Stimulated activated CD8-positive, alpha-beta memory T cell treated with anti-CD3 and anti-CD28 coated beads, Interleukin-4, amount 100 ng/mL, for 1 hour (primary cell): ENCODE measurements around the gene PROKR2.

Source experiments
- DNase-seq, 2 donors: peaks; one replicate each; pipeline ENCODE4 v3.0.0-alpha.2; 2020; ENCODE audit warnings: low read depth in 2 of 2, low spot score in 1 of 2

The PROKR2 gene

GRCh38 chr20:5316188-5317158 is at the start of gene PROKR2:
PROKR2 (minus strand) TSS chr20:5316954; CDS start chr20:5314369, 2,585 bp downstream.
- DNase-seq = no peak

- DNase-seq = no peak
These were observed 48.3 kb upstream of the PROKR2 start for GRCh38 chr20:5364997-5365597.

GRCh38 chr20:5364136-5364821 is 47.5 kb upstream of the PROKR2 start:
- no peak for DNase-seq

DNA sequence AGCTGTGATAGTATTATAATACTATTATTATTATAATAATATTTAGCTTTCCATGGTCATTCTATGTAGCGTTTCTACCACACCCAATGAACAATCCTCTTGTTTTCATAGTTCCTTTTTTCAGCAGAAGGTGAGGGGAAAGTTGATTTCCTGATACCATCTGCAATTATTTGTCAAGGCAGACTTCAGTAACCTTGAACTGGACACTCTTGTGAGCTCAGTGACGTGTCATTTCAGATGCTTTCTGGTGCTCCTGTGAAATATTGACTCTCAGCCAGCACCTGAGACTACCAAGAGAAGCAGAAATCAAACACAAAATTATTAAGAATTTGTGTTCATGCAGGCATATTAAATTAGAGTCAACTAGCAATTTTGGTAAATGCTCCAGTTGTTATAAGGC is 46.0 kb upstream of the PROKR2 start:
- DNase-seq = no peak

- no peak for DNase-seq
These were observed 44.4 kb upstream of the PROKR2 start for GRCh38 chr20:5361176-5361575.

DNA sequence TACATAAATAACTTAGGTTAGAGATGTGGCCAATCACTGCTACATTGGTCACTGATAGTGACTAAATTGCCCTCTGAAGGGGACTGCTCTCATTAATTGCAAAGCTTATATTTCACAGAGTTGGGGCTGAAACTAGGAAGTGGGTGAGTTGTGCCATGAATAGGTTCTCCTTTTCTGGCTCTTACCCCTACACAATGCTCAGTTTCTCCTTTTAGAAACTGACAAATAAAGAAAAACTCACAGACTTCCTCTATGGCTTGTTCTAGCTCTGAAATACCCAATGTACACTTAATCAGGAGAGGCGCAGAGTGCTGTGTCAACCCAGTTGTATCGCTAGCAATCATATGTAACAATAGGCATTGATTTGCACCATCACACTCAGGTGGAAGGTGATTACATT is 41.2 kb upstream of the PROKR2 start:
- DNase-seq = no peak

GRCh38 chr20:5356941-5357340 is 40.2 kb upstream of the PROKR2 start:
- DNase-seq = no peak

GRCh38 chr20:5354901-5355300 is 38.1 kb upstream of the PROKR2 start:
- DNase-seq = no peak

- DNase-seq = no peak
These were observed 37.1 kb upstream of the PROKR2 start for GRCh38 chr20:5353624-5354496.

GRCh38 chr20:5349448-5349847 is 32.7 kb upstream of the PROKR2 start:
- DNase-seq = no peak

GRCh38 chr20:5342021-5342420 is 25.3 kb upstream of the PROKR2 start:
- DNase-seq = no peak

DNA sequence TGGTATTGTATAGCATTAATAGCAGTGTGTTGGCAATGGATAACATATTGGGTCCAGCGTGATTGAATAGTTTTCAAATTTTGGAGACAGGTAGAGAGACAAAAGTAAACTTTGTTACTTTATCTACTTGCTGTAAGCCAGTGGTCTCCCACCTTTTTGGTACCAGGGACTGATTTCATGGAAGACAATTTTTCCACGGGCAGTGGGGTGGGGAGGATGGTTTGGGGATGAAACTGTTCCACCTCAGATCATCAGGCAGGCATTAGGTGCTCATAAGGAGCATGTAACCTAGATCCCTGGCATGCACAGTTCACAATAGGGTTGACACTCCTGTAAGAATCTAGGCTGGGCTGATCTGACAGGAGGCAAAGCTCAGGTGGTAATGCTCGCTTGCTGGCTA is 14.6 kb upstream of the PROKR2 start:
- no peak for DNase-seq

- no peak for DNase-seq
These were observed 11.5 kb upstream of the PROKR2 start for GRCh38 chr20:5328268-5328667.

DNA sequence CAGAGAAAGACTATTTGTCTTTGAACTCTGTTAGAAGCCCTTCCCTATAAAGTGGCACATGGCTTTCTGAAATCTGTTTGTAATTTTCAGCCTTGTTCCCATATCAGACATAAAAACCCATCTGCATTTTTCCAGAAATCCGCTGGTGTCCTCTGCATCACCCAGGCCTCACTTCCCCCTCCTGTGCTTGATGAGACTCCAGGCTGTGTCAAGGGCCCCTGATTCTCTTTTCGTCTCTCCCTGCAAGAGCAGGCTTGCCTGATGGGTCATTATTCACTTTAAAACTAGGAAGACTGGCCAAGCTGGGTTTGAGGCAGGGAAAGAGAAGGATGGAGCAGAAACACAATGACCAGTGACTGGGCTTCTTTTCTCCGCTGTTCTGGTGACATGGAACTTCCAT is 10.6 kb upstream of the PROKR2 start:
- no peak for DNase-seq

DNA sequence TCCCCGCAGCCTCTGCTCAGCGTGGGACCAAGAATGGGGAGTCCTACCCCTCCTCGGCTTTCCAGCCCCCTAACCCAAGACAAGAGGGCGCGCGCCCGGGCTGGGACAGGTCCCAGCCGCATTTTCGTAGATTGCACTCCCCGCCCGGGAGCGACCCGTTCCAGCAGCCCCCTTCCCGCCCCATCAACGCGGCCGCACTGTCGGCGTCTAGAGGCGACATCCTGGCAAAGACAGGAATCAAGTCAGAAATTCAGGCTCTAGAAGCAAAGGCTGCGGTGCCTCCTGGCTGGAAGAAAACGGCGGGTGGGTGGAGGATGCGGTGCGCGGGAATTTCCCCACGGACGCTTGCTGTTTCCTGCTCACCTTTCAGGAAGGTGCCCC is 957 bp downstream of the PROKR2 start:
- no peak for DNase-seq

DNA sequence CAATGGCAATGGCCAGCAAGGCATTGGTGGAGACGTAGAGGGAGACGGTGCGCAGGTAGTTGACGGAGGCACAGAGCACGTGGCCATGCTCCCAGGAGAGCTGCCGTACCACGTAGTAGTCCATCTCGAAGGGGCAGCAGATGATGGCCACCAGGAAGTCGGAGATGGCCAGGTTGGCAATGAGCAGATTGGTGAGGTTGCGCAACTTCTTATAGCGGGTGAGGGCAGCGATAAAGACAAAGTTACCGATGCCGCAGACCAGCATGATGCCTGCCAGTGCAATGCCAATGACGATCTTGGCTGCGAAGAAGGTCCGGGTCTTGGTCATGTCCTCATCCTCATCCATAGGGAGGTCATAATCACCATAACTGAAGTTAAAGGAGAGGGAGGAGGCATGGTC is 2.8 kb downstream of the PROKR2 start:
- DNase-seq = no peak

- no peak for DNase-seq
These were observed 4.2 kb downstream of the PROKR2 start for GRCh38 chr20:5312518-5312917.

- no peak for DNase-seq
These were observed 6.8 kb downstream of the PROKR2 start for GRCh38 chr20:5309971-5310370.

DNA sequence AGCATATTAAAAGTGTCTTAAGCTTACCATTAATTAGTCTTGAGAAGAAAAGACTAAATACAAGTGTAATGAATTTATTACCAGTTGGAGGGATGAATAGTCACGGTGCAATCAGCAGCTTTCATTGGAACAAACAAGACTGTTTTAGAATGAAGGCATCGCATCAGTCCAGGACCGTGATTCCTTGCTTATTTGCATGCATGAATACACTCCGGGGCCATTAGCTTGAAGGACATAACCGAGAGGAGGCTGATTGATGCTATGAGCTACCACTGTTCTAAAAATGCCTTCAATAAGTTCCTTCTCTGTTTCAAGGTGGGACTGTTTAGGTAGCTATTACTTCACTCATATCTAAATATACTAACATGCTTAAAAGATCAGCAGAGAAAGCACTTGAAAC is 17.9 kb downstream of the PROKR2 start:
- DNase-seq = no peak

DNA sequence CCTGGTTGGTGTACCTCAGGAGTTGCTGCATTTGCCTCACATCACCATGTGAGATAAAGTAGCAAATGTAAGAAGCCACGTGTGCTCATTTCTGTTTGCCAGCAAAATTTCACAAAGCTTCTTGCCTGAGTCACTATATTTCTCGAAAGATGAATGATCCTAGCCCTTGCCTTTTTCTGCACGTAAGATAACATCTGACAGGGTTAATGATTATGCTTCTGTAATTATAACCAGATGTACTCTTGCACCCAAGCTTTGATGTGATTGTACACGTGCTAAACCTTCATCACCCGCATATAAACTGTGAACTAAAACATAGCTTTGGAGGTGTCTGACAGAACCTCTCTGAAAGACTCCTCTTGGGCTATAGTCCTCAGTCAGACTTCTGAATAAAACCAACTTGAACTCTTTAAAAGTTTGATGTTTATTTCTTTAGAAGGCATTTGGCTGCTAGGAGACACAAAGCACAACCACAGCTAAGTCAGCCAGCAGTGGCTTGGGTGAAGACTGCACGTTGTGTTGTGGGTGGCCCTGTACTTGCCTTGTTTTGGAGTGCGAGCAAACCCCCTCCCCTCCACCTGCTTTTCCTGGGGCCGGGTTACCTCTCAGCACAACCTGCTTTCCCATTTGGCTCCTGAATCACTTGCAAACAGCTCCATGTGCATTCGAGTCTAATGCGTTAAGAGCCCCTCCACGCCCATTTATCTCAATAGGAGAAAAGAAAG is 19.3 kb downstream of the PROKR2 start:
- DNase-seq = no peak
